ENCODE results near the gene OSTC. TPM values are rescaled to one million over a fixed set of nuclear protein-coding genes. Genes with fewer than 3 reads are reported as not detected.

OSTC gene
- 105 TPM for total RNA-seq

- Histone ChIP-seq H3K4me1 (peaks cover 34% of the 10 kb centered on the region), H3K4me3 (peak within 1 kb of the TSS; percentile 66 to 82), H3K27ac (peak within 1 kb of the TSS; percentile 85), H3K36me3 (no peaks in the 10 kb centered on the region), H3K27me3 (no peaks in the 10 kb centered on the region), H3K9me3 (no peaks in the 10 kb centered on the region)
- DNase-seq (ENCODE audit: extremely low spot score in 2 of 2), result peak; percentile 91 to 97
- TF ChIP-seq CTCF (IDR thresholded peaks at IDR 0.05), result no peak
- no peak for TF ChIP-seq POLR2A (IDR thresholded peaks at IDR 0.05)
- TF ChIP-seq POLR2AphosphoS5 (IDR thresholded peaks at IDR 0.05; ENCODE audit: insufficient read depth in 1 of 2, low read depth in 1 of 2), result peak; percentile 90 to 99
- intact Hi-C loops (cut with DNase I), result no loop called here
Observed at GRCh38 chr4:108650212-108651013, at the start of gene OSTC. Gene OSTC, plus strand, starts transcription at chr4:108650599. Its CDS starts 57 bp downstream, at chr4:108650656.

- Histone ChIP-seq H3K27ac (no peak overlapping the region), H3K27me3 (no peaks in the 10 kb centered on the region), H3K4me3 (no peak overlapping the region), H3K9me3 (no peaks in the 10 kb centered on the region), H3K4me1 (no peaks in the 10 kb centered on the region), H3K36me3 (no peaks in the 10 kb centered on the region)
- TF ChIP-seq POLR2A (IDR thresholded peaks at IDR 0.05) (no peak), CTCF (IDR thresholded peaks at IDR 0.05) (no peak), POLR2AphosphoS5 (IDR thresholded peaks at IDR 0.05; ENCODE audit: insufficient read depth in 1 of 2, low read depth in 1 of 2) (no peak)
- no peak for DNase-seq (ENCODE audit: extremely low spot score in 2 of 2)
- intact Hi-C loops (cut with DNase I), result no loop called here
Observed at GRCh38 chr4:108601106-108601505, 49.3 kb upstream of the OSTC start.

DNA sequence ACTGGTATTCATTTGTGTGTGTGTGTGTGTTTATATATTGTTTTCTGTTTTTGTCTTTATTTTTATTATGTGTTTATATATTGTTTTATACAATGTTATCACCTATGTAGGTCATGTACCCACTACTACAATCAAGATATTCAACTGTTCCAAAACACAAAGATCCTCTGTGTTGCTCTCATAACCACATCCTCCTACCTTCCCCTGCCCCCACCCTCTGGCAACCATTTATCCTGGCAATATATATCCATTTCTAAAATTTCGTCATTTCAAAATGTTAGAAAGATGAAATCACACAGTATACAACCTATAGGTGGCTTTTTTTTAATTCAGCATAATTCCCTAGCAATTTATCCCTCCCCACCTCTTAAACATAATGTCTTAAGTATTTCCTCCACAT lies 48.9 kb upstream of the OSTC start:
- Histone ChIP-seq H3K27me3 (no peaks in the 10 kb centered on the region), H3K27ac (no peak overlapping the region), H3K4me1 (no peaks in the 10 kb centered on the region), H3K36me3 (no peaks in the 10 kb centered on the region), H3K4me3 (no peak overlapping the region), H3K9me3 (no peaks in the 10 kb centered on the region)
- intact Hi-C loops (cut with DNase I), result no loop called here
- no peak for DNase-seq (ENCODE audit: extremely low spot score in 2 of 2)
- TF ChIP-seq CTCF (IDR thresholded peaks at IDR 0.05), result no peak
- TF ChIP-seq POLR2A (IDR thresholded peaks at IDR 0.05), result no peak
- TF ChIP-seq POLR2AphosphoS5 (IDR thresholded peaks at IDR 0.05; ENCODE audit: insufficient read depth in 1 of 2, low read depth in 1 of 2), result no peak

- TF ChIP-seq CTCF (IDR thresholded peaks at IDR 0.05) (no peak), POLR2AphosphoS5 (IDR thresholded peaks at IDR 0.05; ENCODE audit: insufficient read depth in 1 of 2, low read depth in 1 of 2) (no peak), POLR2A (IDR thresholded peaks at IDR 0.05) (no peak)
- intact Hi-C loops (cut with DNase I), result no loop called here
- no peaks in the 10 kb centered on the region for H3K9me3 ChIP-seq
- H3K4me1 ChIP-seq, result no peaks in the 10 kb centered on the region
- H3K36me3 ChIP-seq, result no peaks in the 10 kb centered on the region
- no peak overlapping the region for H3K4me3 ChIP-seq
- no peak overlapping the region for H3K27ac ChIP-seq
- no peaks in the 10 kb centered on the region for H3K27me3 ChIP-seq
- no peak for DNase-seq (ENCODE audit: extremely low spot score in 2 of 2)
Observed at GRCh38 chr4:108602163-108602562, 48.2 kb upstream of the OSTC start.
